Measurements from ENCODE around the gene SLC66A1. TPM values are rescaled to one million over a fixed set of nuclear protein-coding genes. Genes with fewer than 3 reads are reported as not detected.

Gene SLC66A1
- total RNA-seq, 1 experiment from 2014 or later: 22.5 TPM

GRCh38 chr1:19307794-19308508, 4.2 kb upstream of the SLC66A1 start:
- Histone ChIP-seq H3K27ac (ENCODE audit: insufficient read length, low read depth, low read length) (no peak overlapping the region), H3K56ac (ENCODE audit: insufficient read length, low read depth, low read length) (no peak overlapping the region), H3K4me1 (ENCODE audit: insufficient read depth, low read length) (no peaks in the 10 kb centered on the region), H3K27me3 (ENCODE audit: insufficient read depth, low read length) (no peaks in the 10 kb centered on the region), H4K91ac (ENCODE audit: insufficient read length, low read depth, low read length) (no peak overlapping the region), H3K9me3 (ENCODE audit: control insufficient read depth, low read depth, low read length) (no peaks in the 10 kb centered on the region), H3K4ac (ENCODE audit: low read depth, low read length) (no peak overlapping the region), H3K23me2 (ENCODE audit: insufficient read length, low read depth, low read length, poor library complexity, severe bottlenecking) (peaks cover 13% of the 10 kb centered on the region), H3T11ph (ENCODE audit: low read length) (no peak overlapping the region), H2BK5ac (ENCODE audit: insufficient read length, low read length) (no peak overlapping the region), H3K18ac (ENCODE audit: insufficient read length, low read depth, low read length) (no peak overlapping the region), H2BK15ac (ENCODE audit: low read depth, low read length) (no peak overlapping the region), H3K23ac (ENCODE audit: insufficient read length, low read depth, low read length) (no peak overlapping the region), H3K14ac (ENCODE audit: insufficient read depth, low read length) (no peak overlapping the region), H3K79me2 (ENCODE audit: insufficient read depth, low read length) (no peaks in the 10 kb centered on the region), H2AFZ (ENCODE audit: low read length) (no peak overlapping the region), H2BK12ac (ENCODE audit: insufficient read length, low read depth, low read length) (no peak overlapping the region), H3K4me2 (ENCODE audit: insufficient read depth, insufficient read length, low read length) (no peak overlapping the region), H3K9ac (ENCODE audit: extremely low read depth, insufficient read length, low read length) (no peak overlapping the region), H3K79me1 (ENCODE audit: insufficient read depth, low read depth, low read length, poor library complexity, severe bottlenecking) (no peaks in the 10 kb centered on the region), H4K5ac (ENCODE audit: insufficient read length, low read depth, low read length) (no peak overlapping the region), H4K20me1 (ENCODE audit: control insufficient read depth, insufficient read depth, insufficient read length) (no peaks in the 10 kb centered on the region), H4K8ac (replicated peaks; ENCODE audit: insufficient read length, low read depth, low read length) (no peak overlapping the region), H2BK120ac (ENCODE audit: low read depth, low read length, poor library complexity, severe bottlenecking) (no peak overlapping the region), H2AK5ac (ENCODE audit: insufficient read length, low read length) (no peak overlapping the region), H2BK20ac (ENCODE audit: low read depth, low read length, poor library complexity, severe bottlenecking) (no peak overlapping the region)
- no CpG with 5 or more reads among the region's 10 CpGs for WGBS (ENCODE audit: extremely low coverage, insufficient read length, low lambda C conversion rate)
- no peak overlapping the region for H3K27ac Mint-ChIP-seq
- H3K4me3 Mint-ChIP-seq: no peak overlapping the region
- no peak for TF ChIP-seq CTCF (conservative IDR thresholded peaks at IDR 0.05)
- H3K36me3 Mint-ChIP-seq (ENCODE audit: insufficient read depth in 1 of 3, low read depth in 3 of 3): peaks cover 27 to 59% (median 52%) of the 10 kb centered on the region in 3 experiments
- peaks cover 11 to 12% of the 10 kb centered on the region in 2 experiments for H3K4me1 Mint-ChIP-seq
- H3K27me3 Mint-ChIP-seq (ENCODE audit: low read depth): no peaks in the 10 kb centered on the region; the same call in 1 of the 2 replicates
- no peak for DNase-seq
- H3K9me3 Mint-ChIP-seq: no peaks in the 10 kb centered on the region
